Measurements from ENCODE around the gene HIPK1. TPM values are rescaled to one million over a fixed set of nuclear protein-coding genes. Genes with fewer than 3 reads are reported as not detected.
"Not testable (repeated sequence)": the region's sequence is repeated elsewhere in the genome, so short reads cannot be mapped to it uniquely, and the experiment has no call there.

Gene HIPK1
- total and polyA plus RNA-seq, 2 donors: 23.5 to 41.7 TPM

DNA sequence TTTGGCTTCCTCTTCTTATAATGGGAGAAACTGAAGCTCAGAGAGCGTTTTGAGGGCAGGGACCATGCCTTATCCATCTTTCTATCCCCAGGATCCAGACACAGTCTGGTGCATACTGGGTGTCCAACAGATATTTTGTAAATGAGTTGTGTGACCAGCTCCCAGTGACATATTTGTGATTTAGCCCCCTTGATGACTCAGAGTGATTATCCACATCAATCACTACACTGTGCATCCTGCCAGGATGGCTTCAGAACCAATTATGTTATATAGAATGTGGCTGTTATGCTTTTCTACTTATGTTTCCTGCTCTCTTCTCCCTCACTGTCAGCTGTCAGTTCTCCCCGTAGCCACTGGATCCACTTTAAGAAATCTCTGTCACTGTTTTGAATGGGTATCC lies 61.4 kb downstream of the HIPK1 start:
- no peak for DNase-seq (ENCODE audit: extremely low spot score)
- Histone ChIP-seq H3K4me3 (ENCODE audit: low read depth, low read length) (no peak overlapping the region), H3K27ac (ENCODE audit: low read depth) (no peak overlapping the region), H3K36me3 (ENCODE audit: insufficient read depth) (no peaks in the 10 kb centered on the region), H3K4me1 (ENCODE audit: insufficient read depth) (no peaks in the 10 kb centered on the region)
- WGBS: 48% methylated on average over 2 of the region's 2 CpGs

DNA sequence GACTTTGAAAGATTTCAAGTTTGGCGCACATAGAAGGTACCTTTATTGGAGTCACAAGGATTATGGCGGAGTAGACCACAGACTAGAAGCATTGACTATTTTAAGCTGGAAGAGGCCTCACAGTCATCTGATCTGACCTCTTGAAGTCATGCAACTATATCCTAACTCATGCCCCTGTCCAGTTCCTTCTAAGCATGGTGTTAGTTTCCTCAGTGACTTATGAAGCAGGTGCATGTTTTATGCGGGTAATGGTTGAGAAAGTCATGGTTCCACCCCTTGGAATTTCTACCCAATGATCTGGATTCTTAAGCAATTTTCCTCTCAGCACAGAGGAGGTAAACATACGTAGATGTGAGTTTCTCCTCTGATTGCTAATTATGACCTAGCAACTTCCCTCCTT lies 61.8 kb downstream of the HIPK1 start:
- H3K27ac ChIP-seq (ENCODE audit: low read depth): no peak overlapping the region
- H3K4me3 ChIP-seq (ENCODE audit: low read depth, low read length): no peak overlapping the region
- no peaks in the 10 kb centered on the region for H3K36me3 ChIP-seq (ENCODE audit: insufficient read depth)
- H3K4me1 ChIP-seq (ENCODE audit: insufficient read depth): no peaks in the 10 kb centered on the region
- WGBS: 85% methylated on average over 4 of the region's 4 CpGs
- no peak for DNase-seq (ENCODE audit: extremely low spot score)

DNA sequence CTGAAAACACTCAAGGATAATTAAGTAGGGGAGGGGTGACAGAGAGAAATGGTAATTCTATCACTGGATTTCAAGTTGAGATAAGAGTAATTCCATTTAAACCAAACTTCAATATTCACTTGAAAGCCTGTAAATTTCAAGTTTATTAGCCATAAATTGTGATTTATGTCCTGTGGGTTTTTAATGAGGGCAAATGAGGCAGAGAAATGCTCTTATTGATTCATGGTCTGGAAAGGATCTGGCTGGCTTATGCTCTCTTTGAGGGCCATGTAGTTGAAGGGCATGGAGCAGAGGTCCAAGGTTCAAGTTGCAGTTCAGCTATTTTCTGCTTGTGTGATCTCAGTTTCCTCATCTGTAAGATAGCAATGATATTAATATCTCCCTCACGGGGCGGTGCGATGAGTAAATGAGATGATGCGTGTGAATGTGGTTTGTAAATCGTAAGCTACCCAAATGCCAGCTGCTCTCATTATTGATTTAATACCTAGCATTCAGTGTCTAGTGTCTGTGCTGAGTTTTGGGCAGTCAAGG lies 62.4 kb downstream of the HIPK1 start:
- H3K27ac ChIP-seq (ENCODE audit: low read depth): no peak overlapping the region
- no peaks in the 10 kb centered on the region for H3K4me1 ChIP-seq (ENCODE audit: insufficient read depth)
- H3K36me3 ChIP-seq (ENCODE audit: insufficient read depth): no peaks in the 10 kb centered on the region
- H3K4me3 ChIP-seq (ENCODE audit: low read depth, low read length): no peak overlapping the region
- no peak for DNase-seq (ENCODE audit: extremely low spot score)
- WGBS: 74% methylated on average over 5 of the region's 5 CpGs

DNA sequence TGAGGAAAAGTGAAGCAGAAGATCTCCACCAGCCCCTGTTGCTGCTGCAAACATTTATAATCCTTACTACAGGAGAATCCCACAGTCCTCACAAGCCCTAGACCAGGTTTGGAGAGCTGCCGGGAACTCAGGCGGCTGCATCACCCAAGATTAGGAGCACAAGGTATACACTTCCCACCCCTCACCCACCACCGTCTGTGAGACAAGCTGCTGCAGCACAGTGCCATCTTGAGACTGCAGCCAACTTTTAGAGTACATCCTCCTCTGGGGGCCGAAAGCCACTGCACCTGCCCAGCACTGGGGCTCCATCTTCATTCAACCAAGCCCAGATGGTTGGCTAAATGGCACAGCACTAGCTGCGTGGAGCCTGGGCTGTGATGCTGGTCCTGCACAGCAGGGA lies 63.9 kb downstream of the HIPK1 start:
- no peak overlapping the region for H3K27ac ChIP-seq (ENCODE audit: low read depth)
- DNase-seq (ENCODE audit: extremely low spot score): no peak
- WGBS: 96% methylated on average over 5 of the region's 5 CpGs
- H3K4me3 ChIP-seq (ENCODE audit: low read depth, low read length): no peak overlapping the region
- H3K4me1 ChIP-seq (ENCODE audit: insufficient read depth): no peaks in the 10 kb centered on the region
- no peaks in the 10 kb centered on the region for H3K36me3 ChIP-seq (ENCODE audit: insufficient read depth)

DNA sequence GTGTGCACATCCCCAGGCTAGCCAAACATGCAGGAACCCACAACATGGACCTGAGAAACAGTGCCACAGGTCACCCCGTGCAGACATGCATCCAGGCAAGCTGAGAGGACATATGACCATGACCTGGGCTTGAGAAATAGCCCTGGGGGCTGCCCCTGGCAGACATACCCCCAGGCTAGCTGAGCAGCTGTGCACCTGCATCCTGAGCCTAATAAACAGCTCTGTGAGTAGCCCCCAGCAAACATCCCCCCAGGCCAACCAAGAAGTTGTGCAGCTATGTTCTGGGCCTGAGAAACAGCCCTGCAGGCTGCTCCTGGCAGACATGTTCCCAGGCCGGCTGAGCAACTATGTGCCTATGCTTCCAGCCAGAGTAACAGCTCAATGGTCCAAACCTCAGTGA lies 64.6 kb downstream of the HIPK1 start:
- Histone ChIP-seq H3K36me3 (ENCODE audit: insufficient read depth) (no peaks in the 10 kb centered on the region), H3K4me3 (ENCODE audit: low read depth, low read length) (no peak overlapping the region), H3K27ac (ENCODE audit: low read depth) (no peak overlapping the region), H3K4me1 (ENCODE audit: insufficient read depth) (no peaks in the 10 kb centered on the region)
- no peak for DNase-seq (ENCODE audit: extremely low spot score)
- 92% methylated on average over 2 of the region's 2 CpGs for WGBS

DNA sequence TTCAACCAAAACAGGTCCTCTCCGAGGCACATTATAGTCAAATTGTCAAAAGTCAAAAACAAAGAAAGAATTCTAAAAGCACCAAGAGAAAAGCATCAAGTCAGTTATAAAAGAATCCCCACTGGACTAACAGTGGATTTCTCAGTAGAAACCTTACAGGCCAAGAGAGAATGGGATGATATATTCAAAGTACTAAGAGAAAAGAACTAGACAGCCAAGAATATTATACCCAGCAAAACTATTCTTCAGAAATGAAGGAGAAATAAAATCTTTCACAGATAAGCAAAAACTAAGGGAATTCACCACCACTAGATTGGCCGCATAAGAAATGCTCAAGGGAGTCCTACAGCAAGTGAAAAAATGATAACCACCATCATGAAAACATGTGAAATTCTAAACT lies 66.3 kb downstream of the HIPK1 start:
- no peaks in the 10 kb centered on the region for H3K4me1 ChIP-seq (ENCODE audit: insufficient read depth)
- no peak for DNase-seq (ENCODE audit: extremely low spot score)
- no peak overlapping the region for H3K4me3 ChIP-seq (ENCODE audit: low read depth, low read length)
- H3K36me3 ChIP-seq (ENCODE audit: insufficient read depth): no peaks in the 10 kb centered on the region
- WGBS: 97% methylated on average over 2 of the region's 2 CpGs
- H3K27ac ChIP-seq (ENCODE audit: low read depth): no peak overlapping the region

DNA sequence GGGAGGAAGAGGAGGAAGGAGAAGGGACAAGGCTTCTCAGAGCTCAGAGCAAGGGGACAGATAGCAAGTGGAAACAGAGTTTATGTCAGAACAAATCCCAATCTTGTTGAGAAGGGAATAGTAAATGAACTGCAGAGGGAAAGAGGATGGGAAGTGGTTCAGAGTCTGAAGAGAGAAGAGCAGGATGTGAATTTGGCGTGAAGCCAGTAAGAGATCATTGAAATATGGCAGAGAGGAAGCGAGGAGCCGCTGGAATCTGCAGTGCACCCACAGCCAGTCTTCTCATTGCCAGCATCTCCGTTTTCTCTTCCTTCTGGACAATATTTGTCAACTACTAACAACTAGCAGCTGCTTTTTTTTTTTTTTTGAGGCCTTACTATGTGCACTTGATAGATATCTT lies 69.2 kb downstream of the HIPK1 start:
- Histone ChIP-seq H3K36me3 (ENCODE audit: insufficient read depth) (no peaks in the 10 kb centered on the region), H3K4me1 (ENCODE audit: insufficient read depth) (no peaks in the 10 kb centered on the region), H3K27ac (ENCODE audit: low read depth) (no peak overlapping the region), H3K4me3 (ENCODE audit: low read depth, low read length) (no peak overlapping the region)
- DNase-seq (ENCODE audit: extremely low spot score): no peak
- WGBS: 15% methylated on average over 4 of the region's 4 CpGs

DNA sequence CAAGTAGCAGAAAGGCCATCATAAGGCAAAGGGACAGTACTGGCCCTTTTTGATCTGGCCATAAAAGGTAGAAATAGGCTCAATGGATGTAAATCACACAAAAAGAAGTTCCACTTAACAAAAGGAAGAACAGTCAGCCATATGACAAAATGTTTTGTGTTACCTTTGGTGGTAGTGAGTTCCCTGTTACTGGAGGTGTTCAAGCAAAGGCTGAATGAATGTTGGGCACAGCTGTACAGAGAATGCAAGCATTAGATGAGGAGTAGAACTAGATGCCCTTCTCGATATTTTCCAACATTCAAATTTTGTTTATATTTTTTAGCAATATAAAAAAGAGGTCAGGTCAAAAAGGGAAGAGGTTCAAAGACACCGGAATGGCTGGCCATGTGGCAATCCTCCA lies 70.1 kb downstream of the HIPK1 start:
- 74% methylated on average over 2 of the region's 2 CpGs for WGBS
- H3K4me1 ChIP-seq (ENCODE audit: insufficient read depth): no peaks in the 10 kb centered on the region
- no peaks in the 10 kb centered on the region for H3K36me3 ChIP-seq (ENCODE audit: insufficient read depth)
- DNase-seq (ENCODE audit: extremely low spot score): no peak
- H3K27ac ChIP-seq (ENCODE audit: low read depth): no peak overlapping the region
- no peak overlapping the region for H3K4me3 ChIP-seq (ENCODE audit: low read depth, low read length)

DNA sequence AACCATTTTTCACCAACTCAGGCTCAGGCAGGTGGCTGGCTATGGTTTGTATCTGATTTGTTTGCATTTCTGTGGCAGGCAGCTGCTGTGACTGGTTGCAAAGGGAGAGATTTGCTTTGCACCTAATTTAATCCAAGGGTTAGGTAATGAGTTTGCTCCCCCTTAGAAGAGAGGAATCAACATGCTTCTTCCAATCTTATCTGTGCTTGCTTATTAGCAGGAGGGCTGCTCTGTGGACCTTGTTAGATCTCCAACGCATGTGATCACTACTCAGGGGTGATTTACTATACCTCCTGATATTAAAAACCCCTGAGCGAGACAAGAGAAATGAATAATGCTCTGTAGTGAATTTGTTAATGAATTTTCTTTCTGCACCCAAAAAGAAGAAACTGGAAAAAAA lies 70.7 kb downstream of the HIPK1 start:
- DNase-seq (ENCODE audit: extremely low spot score): no peak
- Histone ChIP-seq H3K27ac (ENCODE audit: low read depth) (no peak overlapping the region), H3K4me1 (ENCODE audit: insufficient read depth) (no peaks in the 10 kb centered on the region), H3K4me3 (ENCODE audit: low read depth, low read length) (no peak overlapping the region), H3K36me3 (ENCODE audit: insufficient read depth) (no peaks in the 10 kb centered on the region)
- 85% methylated on average over 2 of the region's 2 CpGs for WGBS

DNA sequence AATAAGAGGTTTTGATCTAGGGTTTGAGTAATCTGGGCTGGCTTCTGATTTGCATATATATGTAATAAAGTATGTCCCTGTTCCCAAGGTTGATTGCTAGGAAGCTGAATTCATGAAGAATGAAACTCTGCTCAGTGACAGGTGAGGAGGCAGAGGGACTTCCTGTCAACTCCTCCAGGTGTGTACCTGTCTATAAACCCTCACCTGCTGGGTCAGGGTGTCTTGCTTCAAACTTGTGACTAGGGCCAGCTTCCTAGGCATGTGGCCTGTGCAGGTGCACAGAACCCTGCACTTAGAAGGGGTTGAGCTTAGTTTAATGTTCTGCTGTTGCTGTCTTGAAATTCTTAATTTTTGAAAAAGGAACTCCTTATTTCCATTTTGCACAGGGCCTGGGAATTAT lies 71.3 kb downstream of the HIPK1 start:
- Histone ChIP-seq H3K4me3 (ENCODE audit: low read depth, low read length) (no peak overlapping the region), H3K27ac (ENCODE audit: low read depth) (no peak overlapping the region), H3K36me3 (ENCODE audit: insufficient read depth) (no peaks in the 10 kb centered on the region), H3K4me1 (ENCODE audit: insufficient read depth) (no peaks in the 10 kb centered on the region)
- DNase-seq (ENCODE audit: extremely low spot score): no peak

DNA sequence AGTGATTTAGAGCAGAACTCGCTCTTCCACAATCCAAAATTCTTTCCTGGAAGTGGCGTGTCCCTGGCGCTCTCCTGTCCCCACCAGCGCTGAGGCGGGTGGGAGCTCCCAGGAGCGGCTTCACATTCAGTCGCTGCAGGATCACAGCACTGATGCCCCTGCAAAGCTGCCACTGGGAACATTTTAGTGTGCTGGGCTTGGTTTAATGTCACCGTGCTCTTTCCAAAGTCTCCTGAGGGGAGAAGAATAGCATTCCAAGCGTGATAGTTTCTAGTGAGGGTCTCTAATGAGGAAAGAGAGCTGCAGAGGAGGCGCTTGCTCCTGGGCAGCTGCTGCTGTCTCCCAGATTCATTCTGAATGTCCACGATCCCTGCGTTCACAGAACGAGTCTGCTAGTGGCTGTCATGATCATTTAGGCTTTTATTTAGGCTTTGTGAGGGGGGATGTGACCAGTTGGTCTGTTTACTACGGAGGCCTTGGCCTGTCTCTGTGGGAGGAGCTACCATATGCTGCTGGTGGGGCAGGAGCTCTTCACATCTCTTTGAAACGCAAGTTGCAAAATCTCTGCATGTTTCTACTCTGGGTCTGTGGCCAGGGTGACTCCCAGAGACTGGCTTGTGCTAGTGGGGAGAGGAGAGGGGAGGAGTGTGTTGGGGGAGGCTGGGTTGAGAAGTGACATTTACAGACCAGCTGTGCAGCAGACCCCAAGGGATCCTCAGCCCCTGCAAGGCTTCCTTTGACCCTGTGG lies 73.5 kb downstream of the HIPK1 start:
- 57% methylated on average over 15 of the region's 15 CpGs for WGBS
- Histone ChIP-seq H3K36me3 (ENCODE audit: insufficient read depth) (no peaks in the 10 kb centered on the region), H3K27ac (ENCODE audit: low read depth) (no peak overlapping the region), H3K4me1 (ENCODE audit: insufficient read depth) (no peaks in the 10 kb centered on the region), H3K4me3 (ENCODE audit: low read depth, low read length) (no peak overlapping the region)
- DNase-seq (ENCODE audit: extremely low spot score): no peak

DNA sequence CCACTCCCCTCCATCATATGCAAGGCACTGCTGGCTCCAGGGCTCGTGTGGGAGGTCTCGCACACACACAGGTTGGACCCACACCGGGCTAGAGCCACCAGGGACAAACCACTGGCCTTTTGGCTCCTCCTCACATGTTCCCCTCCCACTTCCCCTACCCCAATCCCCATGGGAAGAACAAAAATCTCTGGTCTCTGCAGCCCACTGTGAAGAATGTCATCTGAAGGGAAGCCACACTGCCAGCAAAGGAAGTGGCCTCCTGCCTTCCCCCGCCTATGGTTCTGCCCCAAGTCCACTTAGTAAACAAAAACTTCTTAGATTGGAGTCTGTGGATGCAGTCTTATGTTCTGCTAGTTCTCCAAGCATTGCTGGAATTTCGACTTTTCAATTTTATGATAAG lies 74.3 kb downstream of the HIPK1 start:
- 43% methylated on average over 5 of the region's 5 CpGs for WGBS
- DNase-seq (ENCODE audit: extremely low spot score): no peak
- Histone ChIP-seq H3K4me3 (ENCODE audit: low read depth, low read length) (no peak overlapping the region), H3K36me3 (ENCODE audit: insufficient read depth) (no peaks in the 10 kb centered on the region), H3K27ac (ENCODE audit: low read depth) (no peak overlapping the region), H3K4me1 (ENCODE audit: insufficient read depth) (no peaks in the 10 kb centered on the region)

DNA sequence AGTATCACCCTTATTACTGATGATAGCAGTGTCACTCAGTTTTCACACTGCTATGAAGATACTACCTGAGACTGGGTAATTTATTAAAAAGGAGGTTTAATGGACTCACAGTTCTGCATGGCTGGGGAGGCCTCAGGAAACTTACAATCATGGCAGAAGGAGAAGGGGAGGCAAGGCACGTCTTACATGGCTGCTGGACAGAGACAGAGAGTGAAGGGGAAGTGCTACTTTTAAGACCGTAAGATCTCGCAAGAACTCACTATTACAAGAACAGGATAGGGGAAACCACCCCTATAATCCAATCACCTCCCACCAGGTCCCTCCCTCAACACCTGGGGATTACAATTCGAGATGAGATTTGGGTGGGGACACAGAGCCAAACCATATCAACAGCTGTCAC lies 77.7 kb downstream of the HIPK1 start:
- DNase-seq (ENCODE audit: extremely low spot score); H3K4me3 ChIP-seq (ENCODE audit: low read depth, low read length); H3K36me3 ChIP-seq (ENCODE audit: insufficient read depth); H3K27ac ChIP-seq (ENCODE audit: low read depth); H3K4me1 ChIP-seq (ENCODE audit: insufficient read depth): not testable (repeated sequence)
- WGBS: 90% methylated on average over 4 of the region's 4 CpGs

DNA sequence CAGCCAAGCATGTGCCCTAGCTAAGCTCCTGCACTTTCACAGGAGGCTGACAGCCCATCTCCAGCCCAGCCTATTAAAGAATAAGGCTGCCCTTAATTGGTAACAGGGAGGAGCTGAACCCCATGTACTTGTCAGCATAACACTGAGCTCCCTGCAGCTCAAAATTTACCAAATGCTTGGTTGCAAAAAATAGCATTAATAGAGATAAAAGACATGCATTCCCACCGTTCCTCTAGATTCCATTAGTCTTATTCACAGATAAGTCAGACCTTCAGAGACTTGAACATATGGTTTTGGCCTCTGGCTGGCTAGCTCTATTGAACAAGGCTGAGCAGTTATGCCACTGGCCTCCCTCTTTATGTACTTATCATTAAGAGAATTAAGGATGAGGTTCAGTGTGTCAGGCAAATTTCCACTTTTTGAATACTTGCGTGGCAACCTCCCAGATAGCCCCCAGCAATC lies 79.4 kb downstream of the HIPK1 start:
- H3K4me3 ChIP-seq (ENCODE audit: low read depth, low read length): no peak overlapping the region
- H3K4me1 ChIP-seq (ENCODE audit: insufficient read depth): no peaks in the 10 kb centered on the region
- 60% methylated on average over 2 of the region's 2 CpGs for WGBS
- H3K27ac ChIP-seq (ENCODE audit: low read depth): no peak overlapping the region
- no peaks in the 10 kb centered on the region for H3K36me3 ChIP-seq (ENCODE audit: insufficient read depth)
- DNase-seq (ENCODE audit: extremely low spot score): no peak

DNA sequence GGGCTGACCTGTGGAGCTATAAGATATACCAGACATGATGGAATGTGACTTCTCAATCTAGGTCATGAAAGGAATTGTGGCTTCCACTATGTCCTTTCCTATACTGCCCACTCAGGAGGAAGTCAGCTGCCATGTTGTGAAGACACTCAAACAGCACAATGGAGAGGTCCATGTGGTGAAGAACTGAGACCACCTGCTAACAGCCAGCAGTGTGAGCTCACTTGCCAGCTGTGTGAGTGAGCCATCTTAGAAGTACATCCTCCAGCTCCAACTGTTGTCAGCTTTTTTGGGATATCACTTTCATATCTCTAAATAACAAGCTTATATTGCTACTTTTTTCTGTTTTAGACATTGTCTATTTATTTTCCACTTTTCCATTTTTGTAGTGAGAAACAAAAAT lies 79.9 kb downstream of the HIPK1 start:
- DNase-seq (ENCODE audit: extremely low spot score): no peak
- H3K27ac ChIP-seq (ENCODE audit: low read depth): no peak overlapping the region
- H3K4me1 ChIP-seq (ENCODE audit: insufficient read depth): no peaks in the 10 kb centered on the region
- no peak overlapping the region for H3K4me3 ChIP-seq (ENCODE audit: low read depth, low read length)
- no peaks in the 10 kb centered on the region for H3K36me3 ChIP-seq (ENCODE audit: insufficient read depth)

Measured in urinary bladder (tissue), 4 donors.